Right kidney (tissue), 9 donors: ENCODE results near the gene CARMIL1.
A peak's percentile ranks its signal among the peaks of the same experiment; 100 is the strongest.

Experiments
- DNase-seq: peaks from one replicate; pipeline ENCODE4 v3.0.0-alpha.2; 2016
- long read RNA-seq, 8 donors: transcript quantifications; one replicate each; lab custom pipeline, GENCODE V29; 2026

Gene CARMIL1
- long read RNA-seq, donor 1, partial matches to known transcripts, result 29 of 29 reads
- long read RNA-seq, donor 1, other reads (novel, unspliced or antisense), result 0 of 29 reads
- long read RNA-seq, donor 2, partial matches to known transcripts, result 134 of 140 reads
- long read RNA-seq, donor 2, other reads (novel, unspliced or antisense), result 6 of 140 reads
- long read RNA-seq, donor 3, result 0 reads
- long read RNA-seq, donor 4, partial matches to known transcripts, result 211 of 216 reads
- long read RNA-seq, donor 4, other reads (novel, unspliced or antisense), result 5 of 216 reads
- long read RNA-seq, donor 5, partial matches to known transcripts, result 35 of 35 reads
- long read RNA-seq, donor 5, other reads (novel, unspliced or antisense), result 0 of 35 reads
- long read RNA-seq, donor 6, full-length matches to known transcripts, result 1 of 34 reads
- long read RNA-seq, donor 6, partial matches to known transcripts, result 33 of 34 reads
- long read RNA-seq, donor 6, other reads (novel, unspliced or antisense), result 0 of 34 reads
- long read RNA-seq, donor 7, partial matches to known transcripts, result 259 of 259 reads
- long read RNA-seq, donor 7, other reads (novel, unspliced or antisense), result 0 of 259 reads
- long read RNA-seq, donor 8, partial matches to known transcripts, result 27 of 27 reads
- long read RNA-seq, donor 8, other reads (novel, unspliced or antisense), result 0 of 27 reads

GRCh38 chr6:25278914-25279747 lies at the start of gene CARMIL1:
TSS of gene CARMIL1 (plus strand) at chr6:25279374. CDS start at chr6:25279796, 422 bp downstream.
- DNase-seq, result peak; percentile 99

DNA sequence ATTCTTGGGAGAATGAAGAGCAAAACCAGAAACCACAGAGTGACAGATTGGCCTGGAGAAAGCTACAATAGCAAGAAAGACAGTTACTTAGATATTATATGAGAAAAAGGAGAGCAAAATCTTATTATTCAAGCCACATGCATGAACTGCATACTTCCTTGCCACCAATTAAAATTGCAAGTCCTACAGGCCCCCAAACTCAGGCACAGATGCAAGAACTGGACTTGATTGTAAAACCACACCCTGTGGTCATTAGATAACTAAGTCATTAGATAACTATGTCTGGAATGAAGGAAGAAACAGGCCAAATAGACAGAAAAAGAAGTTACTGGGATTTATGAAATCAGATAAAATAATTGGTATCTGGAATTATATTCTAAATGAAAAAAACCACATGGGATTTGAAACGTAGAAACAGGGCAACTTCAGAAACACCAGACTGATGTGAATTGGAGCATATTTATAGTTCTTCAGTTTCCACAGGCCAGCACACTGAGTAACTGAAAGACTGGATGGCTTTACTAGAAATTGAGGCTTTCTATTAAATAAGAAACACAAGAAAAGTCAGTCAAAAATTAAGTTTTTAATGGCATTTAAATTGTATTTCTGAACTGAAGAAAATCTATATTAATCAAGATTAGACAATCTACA lies 49.4 kb upstream of the CARMIL1 start:
- DNase-seq, result no peak

GRCh38 chr6:25232479-25232878 lies 46.7 kb upstream of the CARMIL1 start:
- DNase-seq, result no peak

DNA sequence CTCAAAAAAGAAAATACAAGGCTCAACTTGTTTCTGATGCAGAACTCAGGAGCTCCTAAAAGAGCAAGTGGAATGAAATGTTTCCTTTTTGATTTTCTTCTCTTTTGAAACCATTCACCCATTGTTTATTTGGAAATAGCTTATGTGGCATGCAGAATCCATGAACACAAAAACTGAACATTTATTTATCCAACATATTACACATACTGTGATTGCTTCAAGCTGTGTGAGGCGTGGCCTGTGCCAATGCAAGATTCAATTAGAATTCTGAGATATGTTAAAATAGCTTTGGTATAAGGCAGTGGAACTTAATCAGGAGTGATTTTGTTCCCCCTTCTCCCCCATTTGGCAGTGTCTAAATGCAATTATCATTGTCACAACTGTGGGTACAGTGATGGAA lies 45.9 kb upstream of the CARMIL1 start:
- no peak for DNase-seq

DNA sequence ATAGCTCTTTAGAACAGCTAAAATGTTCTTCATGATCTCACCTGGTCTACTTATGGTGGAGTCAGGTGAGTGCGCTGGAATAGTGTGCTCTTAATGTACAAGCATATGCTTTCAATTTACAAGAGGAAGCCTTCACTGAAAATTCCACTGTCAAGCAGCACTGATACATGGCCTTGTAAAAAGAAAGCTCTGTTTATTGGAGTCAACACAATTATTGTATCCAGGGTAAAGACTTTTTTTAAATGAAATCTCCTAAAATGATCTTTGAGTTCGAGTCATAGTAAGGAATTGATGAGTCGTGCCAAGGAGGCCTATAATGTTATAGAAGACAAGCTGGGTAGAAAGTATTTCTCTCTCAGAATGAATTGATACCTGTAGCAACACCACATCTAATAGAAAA lies 41.6 kb upstream of the CARMIL1 start:
- DNase-seq, result no peak

DNA sequence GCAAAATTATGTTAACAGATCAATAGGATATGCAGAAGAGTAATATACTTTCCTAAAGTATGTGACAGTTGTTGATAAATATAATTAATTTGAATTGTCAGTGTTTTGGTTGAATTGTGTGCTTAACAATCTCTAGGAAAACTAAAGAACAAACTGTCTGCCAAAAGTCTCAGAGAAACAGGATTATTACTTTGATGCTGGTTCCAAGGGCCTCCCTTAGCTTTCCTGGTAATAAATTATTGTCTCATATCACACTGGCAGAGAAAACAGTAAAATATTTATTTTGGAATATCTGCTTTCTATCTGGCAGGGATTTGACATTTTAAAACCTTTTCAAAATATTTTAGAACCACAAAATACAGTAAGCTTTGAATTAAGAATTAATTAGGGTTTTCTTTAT lies 40.1 kb upstream of the CARMIL1 start:
- no peak for DNase-seq

GRCh38 chr6:25239498-25239897 lies 39.7 kb upstream of the CARMIL1 start:
- no peak for DNase-seq

GRCh38 chr6:25242567-25242966 lies 36.6 kb upstream of the CARMIL1 start:
- no peak for DNase-seq

- no peak for DNase-seq
Measured at GRCh38 chr6:25244865-25245264, 34.3 kb upstream of the CARMIL1 start.

GRCh38 chr6:25248123-25248522 lies 31.1 kb upstream of the CARMIL1 start:
- no peak for DNase-seq

DNA sequence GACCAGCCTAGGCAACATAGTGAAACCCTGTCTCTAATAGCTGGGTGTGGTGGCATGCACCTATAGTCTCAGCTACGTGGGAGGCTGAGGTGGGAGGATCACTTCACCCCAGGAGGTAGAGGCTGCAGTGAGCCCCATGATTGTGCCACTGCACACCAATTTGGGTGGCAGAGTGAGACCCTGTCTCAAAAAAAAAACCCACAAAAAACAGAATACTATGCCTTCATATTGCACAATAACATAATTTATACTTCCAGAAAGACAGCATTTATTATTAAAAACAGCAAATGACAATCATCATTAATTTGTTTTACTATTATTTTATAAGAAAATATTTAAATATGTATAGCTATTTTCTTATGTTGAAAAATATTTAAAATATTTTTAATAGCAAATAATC lies 30.0 kb upstream of the CARMIL1 start:
- no peak for DNase-seq

DNA sequence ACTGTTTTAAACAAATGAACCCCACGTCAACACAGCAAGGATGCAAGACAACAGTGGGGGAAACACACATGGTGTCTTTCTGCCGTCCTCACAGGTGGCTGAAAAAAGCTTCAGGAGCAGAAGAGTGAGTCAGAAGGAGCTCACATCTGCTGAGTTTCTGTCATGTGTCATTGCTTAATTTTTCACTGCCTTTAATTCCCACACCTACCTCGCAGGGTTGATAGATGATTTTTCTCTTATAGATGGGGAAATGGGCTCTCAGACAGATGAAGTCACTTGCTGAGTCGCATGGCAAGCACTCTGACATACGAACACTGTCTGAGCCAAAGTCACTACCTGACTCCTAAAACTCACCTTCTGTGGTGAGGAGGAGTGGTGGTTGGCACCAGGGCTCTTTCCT lies 28.3 kb upstream of the CARMIL1 start:
- DNase-seq, result no peak

GRCh38 chr6:25251426-25251825 lies 27.7 kb upstream of the CARMIL1 start:
- no peak for DNase-seq

- DNase-seq, result no peak
Measured at GRCh38 chr6:25253351-25253750, 25.8 kb upstream of the CARMIL1 start.

DNA sequence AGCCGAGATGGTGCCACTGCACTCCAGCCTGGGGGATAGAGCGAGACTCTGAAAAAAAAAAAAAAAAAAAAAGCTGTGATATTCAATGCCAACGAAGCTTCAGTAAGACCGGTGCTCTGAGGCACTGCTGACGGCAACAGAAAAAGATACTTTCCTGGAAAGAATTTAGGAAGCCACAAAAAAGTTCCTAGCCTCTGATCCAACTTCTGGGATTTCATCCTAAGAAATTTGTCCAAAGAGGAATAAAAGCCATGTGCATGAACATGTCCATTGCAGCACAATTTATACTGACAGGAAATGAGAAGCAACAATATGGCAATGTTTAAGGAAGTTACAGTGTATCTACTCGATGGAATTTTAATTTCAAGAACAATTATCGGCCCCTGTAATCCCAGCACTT lies 24.5 kb upstream of the CARMIL1 start:
- no peak for DNase-seq

DNA sequence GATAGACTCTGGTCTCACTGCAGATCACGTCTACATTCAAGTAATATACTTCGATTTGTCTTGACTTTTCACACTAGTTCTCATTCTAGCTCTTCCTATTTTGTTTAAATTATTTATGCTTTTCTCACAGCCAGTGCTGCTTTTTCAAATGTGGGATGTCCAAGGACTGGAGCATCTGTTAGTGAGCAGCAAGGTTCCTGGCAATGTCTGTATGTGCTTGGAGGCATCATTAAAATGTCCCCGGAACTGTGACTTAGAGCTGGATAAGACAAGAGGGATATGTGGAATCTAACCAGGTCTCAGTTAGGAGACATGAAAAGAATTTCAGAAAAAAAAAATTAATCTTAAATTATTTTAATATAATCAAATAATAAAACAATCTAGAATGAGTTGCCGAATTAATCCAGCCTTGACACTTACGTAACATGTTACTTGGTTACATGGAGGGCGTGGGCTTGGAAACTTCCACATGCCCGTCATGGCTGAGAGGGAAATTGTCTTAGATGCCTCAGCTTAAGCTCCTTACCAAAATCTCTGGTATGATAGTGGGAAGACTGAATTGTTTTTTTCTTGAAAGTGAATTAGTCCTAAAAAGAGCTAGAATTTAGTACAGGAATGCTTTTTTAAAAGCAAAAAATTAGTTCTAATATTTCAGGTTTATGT lies 21.4 kb upstream of the CARMIL1 start:
- no peak for DNase-seq

DNA sequence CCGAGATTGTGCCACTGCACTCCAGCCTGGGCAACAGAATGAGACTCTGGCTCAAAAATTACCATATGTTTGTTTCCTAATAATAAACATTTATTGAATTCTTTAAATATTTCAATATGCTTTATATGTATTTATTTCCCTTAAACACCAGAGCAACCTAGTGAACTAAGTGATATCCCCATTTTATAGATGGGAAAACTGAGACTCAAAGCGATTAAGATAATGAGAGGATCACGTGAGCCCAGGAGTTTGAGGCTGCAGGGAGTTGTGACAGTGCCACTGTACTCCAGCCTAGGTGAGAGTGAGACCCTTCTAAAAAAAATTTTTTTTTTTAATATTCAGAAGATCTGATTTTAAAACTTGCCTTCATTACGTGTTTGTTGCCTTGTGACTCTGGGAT lies 19.4 kb upstream of the CARMIL1 start:
- DNase-seq, result no peak

- DNase-seq, result no peak
Measured at GRCh38 chr6:25263657-25264056, 15.5 kb upstream of the CARMIL1 start.

DNA sequence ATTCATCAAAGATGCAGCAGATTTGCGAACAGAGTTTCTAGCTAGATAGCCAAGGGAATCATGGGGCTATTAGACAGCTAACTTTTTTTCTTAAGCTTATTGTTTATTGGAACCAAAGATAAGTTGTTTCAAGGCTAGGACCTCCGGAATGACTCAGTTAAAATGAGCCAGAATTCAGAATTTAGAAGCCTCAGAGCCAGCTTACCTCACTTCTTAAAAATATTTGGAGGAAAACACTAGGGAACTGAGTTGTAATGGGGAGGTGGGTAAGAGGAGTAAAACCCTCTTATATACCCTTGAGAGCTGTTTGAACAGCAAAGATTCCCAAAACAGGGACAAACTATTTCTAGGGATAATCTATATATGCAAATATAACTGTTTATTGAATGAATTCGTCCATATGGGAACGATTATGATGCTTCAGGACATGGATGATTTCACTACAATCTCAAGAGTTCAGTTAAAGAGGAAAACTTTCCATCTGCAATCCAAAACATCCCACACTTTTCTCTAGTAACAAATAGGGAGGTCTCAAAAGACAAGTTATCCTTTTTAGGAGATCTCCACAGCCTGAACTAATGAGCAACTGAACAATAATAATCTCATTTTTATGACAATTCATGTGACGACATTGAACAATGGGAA lies 12.6 kb upstream of the CARMIL1 start:
- DNase-seq, result no peak

DNA sequence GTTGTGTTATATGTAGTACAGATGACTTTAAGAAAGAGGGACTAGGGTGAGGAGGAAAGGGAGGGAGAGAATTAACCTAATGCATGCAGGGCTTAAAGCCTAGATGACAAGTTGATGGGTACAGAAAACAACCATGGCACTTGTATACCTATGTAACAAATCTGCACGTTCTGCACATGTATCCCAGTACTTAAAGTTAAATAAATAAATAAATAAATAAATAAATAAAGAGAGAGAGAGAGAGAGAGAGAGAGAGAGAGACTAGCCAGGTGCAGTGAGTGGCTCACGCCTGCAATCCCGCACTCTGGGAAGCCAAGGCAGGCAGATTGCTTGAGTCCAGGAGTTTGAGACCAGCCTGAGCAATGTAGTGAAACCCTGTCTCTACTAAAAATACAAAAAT lies 11.5 kb upstream of the CARMIL1 start:
- DNase-seq, result no peak

DNA sequence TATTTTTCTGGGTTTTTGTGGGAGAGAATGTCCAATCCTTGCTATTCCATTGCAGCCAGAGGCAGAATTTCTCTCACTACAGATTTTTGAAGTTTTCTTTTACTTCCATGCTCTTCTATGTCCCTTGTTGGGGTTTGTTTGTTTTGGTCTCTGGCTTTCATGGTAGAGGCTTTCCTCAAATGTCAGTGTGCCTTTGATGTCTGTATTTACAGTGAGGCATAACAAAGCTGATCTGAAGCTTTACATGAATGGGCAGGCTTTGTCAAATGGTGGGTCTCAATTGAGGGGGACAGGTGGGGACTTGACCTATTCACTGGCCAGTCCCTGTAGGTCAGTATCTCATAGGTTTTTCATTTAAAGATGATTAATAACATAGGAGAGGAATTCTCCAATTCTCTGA lies 8.6 kb upstream of the CARMIL1 start:
- DNase-seq, result no peak

GRCh38 chr6:25275436-25275835 lies 3.7 kb upstream of the CARMIL1 start:
- DNase-seq, result no peak
